HG02763 (cell line): ENCODE results near the gene ARID1B.

Experiments
- ATAC-seq: cut with Tn5 transposase; IDR thresholded peaks from one replicate; pipeline ENCODE4 v1.9.1; 2021; ENCODE audit warnings: mild to moderate bottlenecking, moderate library complexity; ENCODE audit not compliant: unreplicated experiment

The ARID1B gene

DNA sequence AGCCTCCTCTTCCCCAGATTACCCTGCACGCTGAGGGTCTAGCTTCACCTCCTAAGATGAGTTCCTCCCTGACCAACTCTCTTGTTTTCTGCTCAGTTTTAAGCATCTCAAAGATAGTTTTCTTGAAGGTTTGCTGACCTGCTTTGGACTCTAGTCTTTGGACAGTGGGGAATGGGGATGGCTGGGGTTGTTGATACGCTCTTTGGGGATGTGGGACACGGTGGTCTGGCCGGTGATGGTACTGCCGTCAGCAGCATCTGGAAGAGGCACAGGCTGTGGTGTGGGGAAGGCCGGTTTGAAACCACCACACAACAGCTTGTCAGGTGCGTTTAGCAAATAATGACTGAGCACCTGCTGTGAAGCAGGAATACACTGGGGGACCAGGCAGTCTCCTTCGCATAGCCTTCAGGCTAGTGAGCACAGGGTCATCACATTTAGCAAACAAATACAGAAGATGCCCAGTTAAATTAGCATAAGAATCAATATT lies 452.0 kb downstream of the ARID1B start:
- ATAC-seq, result no peak

DNA sequence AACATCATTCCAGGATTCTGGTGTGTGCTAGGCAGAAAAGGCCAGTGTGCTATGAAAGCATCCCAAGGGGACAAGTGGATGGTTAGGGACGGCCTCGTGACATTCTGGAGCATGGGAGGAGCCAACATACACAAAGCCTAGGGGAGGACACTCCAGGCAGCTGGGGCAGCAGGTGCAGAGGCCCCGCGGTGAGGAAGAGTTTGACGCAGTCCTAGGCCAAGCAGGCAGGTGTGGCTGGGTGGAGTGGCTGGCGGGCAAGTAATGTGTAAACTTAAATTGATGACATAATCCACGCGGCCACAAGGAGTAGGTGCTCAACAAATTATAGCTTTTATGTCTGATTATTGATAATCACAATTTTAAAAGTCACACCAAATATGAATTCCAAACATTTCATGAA lies 452.5 kb downstream of the ARID1B start:
- no peak for ATAC-seq

DNA sequence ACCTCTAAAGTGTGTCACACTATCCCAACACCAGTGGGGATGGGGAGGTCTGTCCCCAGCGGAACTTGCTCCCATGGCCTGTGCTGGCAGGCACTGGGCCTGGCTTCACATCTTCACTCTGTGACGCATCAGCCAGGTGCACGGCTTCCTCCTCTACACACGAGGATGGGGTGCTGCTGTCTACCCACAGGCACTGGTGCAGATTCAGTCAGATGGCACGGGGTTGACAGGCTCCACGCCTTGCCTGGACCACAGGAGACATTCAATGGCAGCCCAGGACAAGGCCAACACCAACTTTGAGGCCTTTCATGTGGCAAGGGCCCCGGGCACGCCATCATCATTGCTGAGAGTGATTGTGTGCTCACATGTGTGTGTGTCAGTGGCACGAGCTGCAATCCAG lies 453.7 kb downstream of the ARID1B start:
- no peak for ATAC-seq

DNA sequence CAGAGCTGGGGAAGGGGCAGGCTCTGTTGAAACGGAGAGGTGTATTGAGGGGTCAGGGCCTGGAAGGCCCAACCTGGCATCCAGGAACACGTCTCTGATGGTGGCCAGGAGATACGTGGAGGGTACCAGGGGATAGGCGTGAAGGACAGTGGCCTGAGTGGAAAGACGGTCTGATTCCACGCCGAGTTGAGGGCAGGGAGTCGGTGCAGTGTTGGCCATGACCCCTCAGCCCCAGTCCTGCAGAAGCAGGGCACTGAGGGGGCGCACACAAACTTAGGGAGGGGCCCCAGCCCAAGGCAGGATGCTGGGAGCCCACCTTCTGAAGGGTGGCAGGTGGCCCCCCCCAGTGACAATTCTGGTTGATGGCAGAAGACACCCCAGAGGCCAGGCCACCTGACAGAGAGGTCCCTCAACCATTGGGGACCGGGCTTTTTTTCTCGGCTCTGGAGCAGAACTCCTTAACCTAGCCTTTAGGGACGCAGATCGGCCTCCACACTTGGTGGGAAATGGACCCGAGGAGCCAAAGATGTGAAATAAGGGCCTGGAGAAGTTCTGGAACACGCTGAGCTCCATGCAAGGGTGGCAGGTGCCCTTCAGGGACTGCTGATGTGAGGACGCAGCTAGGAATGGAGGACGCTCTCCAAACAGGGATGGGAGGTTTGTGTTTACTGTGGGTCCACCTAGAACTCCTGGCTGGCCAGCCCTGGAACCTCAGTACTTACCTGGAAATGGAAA lies 455.1 kb downstream of the ARID1B start:
- ATAC-seq, result no peak

DNA sequence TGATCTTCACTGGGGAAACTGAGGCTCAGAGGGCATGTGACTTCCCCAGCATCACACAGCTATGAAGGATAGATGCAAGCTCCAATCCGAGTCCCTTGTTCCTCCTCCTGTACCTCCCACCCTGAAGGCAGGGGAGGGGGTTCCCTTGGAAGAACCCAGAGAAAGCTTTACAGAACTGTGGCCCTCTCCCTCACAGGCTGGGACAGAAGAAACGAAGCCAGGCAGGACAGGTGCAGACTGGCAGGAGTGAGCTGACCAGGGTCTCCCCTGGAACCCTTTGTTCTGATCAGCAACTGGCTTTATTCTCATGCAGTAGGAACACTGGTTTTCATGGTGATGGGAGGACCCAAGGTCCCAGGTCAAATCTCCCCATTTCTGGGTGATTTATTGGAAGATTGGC lies 456.0 kb downstream of the ARID1B start:
- ATAC-seq, result no peak

DNA sequence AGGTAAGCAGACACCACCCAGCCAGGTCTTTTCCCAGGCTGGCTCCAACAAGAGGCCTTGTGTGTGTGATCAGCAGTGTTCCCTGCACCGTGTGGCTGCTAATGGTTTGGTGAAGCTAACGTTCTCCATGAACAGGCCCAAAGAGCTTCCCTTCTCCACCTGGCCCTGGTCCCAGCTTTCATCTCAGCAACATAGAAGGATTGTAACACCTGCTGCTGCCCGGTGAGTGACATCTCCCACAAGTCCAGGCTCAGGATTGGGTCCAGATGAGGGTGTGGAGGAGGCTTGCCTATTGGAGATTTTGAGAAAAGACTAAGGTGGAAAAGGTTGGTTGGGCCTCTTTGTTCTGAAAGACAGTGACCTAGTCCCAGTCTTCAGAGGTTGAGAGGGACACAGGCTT lies 456.5 kb downstream of the ARID1B start:
- ATAC-seq, result no peak

DNA sequence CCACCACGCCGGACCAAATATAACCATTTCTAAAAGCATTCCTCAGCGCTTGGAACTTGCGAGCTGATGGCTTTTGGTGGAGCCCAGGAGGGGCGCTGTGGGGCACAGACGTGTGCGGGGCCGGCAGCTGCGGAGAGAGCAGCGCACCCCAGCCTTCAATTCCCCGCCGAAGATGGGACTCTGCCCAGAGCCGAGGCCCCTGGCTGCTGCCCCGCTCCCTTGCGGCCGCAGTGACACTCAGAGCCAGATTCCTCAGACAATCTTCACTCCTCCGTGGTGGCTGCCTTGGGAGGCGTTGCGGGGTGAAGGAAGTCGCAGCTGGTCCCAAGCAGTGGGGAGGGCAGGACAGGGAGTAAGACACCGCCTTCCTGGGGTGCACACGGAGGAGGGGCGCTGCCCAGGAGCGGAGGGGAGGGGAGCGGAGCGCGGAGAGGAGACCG lies 458.4 kb downstream of the ARID1B start:
- no peak for ATAC-seq

DNA sequence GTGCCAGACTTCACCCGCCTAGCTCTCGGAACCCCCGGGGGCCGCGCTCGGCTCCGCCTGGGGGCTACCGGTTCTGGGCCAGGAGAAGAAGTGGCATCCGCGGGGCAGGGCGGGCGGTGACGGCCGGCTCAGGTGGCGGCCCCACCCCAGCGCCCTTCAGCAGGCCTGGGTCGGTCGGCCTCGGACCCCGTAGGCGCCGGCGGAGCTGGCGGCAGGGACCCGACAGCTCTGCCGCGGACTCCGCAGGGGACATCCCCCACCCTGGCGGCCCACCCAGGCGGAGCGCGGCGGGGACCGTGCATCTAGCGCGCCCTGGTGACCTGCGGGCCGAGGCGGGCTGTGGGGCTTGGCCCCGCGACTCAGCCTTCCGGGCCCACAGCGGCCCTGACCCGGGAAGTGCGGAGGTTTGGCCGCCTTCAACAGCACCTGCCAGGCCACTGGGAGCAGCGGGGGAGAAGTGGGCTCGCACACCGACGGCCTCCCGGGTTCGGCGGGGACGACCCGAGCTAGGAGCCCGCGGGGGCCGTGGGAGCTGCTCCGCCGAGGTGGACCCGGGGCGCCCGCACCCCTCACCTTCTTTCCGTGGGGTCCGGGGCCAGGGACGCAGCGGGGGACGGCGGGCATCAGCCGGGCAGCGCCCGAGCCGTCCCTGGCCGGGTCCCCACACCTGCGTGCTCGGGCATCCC lies 459.0 kb downstream of the ARID1B start:
- no peak for ATAC-seq

DNA sequence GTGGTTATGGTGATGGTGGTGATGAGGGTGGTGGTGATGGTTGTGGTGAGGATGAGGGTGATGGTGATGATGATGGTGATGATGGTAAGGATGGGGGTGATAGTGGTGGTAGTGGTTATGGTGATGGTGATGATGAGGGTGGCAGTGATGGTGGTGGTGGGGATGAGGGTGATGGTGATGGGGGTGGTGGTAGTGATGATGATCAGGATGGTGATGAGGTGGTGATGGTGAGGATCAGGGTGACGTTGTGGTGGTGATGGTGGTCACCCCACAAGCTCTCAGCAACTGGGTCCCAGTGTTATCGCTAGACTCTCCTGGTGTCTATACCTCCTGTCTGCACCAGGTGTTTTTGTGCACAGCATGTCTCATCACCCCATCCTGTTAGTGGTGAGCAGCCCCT lies 461.2 kb downstream of the ARID1B start:
- no peak for ATAC-seq

DNA sequence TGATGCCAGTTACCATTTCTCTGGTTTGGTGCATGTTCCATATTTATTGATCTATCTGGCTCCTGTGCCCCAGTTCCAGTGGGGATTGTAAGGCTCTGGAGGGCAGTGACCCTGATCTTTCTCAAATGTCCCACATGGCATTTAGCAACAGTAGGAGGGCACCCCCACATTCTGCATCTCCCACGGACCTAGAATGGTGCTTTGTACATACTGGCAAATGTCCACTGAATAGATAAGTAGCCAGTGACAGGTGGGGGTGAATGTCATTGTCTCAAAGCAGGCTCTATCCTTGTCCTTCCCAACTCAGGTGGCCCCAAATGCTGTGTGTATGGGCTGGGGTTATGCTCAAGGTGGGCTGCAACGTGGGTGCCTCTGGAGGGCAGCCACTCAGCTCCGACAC lies 462.0 kb downstream of the ARID1B start:
- ATAC-seq, result no peak

DNA sequence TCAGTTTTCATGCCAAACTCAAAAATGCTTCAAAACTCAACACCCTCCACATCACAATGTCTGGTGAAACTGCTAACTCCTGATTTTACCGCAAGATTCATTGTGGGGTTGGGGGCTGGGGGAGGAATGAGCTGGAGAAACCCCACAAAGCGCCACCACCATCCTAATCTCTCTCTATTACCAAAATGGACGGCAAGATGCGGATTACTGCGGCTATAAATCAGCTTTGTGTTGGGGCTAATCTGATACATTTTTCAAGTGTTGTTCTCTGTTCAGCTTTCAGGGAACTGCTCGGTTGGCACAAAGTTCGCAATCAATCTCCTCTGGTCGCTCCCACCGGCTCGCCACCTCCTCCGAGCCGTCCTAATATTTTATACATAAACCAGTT lies 462.5 kb downstream of the ARID1B start:
- no peak for ATAC-seq

DNA sequence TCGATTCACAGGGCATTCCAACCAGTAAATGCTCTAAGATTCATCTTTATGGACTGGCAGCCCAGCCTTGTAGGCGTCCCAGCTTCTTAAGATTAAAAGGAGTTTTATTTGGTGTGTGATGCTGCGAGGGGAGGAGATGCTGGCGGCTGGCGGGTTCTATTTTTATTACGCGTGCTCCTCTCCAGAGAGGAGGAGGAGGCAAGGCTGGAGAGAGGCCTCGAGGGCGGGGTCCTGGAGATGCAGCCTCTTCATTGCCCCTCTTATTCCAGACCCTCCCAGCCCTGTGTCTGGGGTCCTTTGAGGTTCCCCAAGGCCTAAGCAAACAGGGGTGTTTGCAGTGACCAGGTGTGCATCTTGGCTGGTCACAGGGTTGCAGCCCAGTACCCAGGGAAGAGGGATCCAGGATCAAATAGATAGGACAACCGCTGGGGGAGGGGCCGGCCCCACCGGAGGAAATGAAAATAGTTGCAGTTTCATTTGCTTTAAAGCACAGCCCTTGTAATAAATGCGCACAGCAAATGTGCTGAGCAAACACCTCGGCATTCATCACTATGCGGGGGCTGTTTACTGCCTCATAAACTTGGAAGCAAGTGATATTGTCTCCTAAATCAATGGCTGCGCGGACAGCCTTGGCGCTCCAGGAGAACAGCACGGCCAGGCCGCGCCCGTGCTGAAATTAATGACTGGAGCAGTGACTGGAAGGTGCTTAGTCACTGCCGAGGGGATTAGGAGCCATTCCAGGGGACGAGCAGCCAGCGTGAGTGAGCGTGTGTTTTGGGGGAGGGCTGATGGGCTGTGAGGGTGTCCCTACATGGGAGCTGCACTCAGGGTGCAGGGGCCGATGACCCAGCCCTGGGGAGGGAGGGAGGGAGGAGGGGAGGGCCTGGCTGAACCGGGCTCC lies 463.1 kb downstream of the ARID1B start:
- ATAC-seq, result no peak

DNA sequence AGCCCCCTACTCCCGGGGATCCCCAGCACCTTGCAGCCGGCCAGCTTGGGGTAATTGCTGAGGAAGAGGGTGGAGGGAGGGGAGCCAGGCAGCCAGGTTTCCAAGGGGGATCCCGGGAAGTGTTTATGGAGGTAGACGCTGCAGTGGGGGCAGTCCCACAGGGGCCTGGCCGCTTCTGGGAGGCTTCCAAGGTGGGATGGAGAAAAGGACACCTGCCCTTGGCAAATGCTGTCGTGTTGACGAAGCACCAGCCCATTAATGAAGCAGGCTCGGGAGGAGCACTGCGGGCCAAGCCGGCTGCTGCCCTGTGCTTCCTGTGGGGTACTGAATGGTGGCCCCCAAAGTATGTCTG lies 463.8 kb downstream of the ARID1B start:
- ATAC-seq, result no peak

DNA sequence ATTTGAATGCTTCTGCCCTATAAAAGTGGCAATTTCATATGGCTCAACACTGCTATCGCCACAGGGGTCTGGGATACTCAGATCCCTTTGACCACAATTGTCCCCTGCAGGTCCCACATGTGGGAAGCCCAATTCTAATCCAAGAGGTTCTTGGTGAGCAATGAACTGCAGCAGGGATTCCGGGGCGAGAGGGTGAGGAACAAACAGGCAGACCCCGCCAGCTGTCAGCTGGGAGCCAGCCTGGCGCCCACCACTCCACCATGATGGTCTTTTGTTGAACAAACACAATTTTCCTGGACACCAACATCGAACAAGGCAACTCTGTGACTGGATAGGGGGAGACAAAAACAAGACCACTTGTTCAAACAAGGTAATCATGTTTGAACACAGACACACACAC lies 465.6 kb downstream of the ARID1B start:
- no peak for ATAC-seq

DNA sequence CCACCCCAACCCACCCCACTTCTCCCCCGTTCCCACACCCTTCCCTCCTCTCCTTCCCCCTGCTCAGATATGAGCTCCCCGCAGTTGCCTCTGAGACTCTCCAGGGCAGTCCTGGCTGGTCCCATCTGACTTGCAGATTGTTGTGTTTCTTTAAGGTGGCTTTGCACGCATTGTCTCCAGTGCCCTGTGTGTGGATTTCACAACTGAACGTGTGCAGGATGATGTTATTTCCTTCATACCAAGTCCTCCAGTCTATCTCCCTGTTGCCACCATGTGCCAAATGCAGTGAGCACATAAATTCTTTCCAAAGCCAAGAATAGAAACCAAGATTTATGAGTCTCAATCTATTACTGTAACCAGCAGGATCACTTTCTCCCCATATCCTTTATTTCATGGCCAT lies 467.0 kb downstream of the ARID1B start:
- no peak for ATAC-seq

DNA sequence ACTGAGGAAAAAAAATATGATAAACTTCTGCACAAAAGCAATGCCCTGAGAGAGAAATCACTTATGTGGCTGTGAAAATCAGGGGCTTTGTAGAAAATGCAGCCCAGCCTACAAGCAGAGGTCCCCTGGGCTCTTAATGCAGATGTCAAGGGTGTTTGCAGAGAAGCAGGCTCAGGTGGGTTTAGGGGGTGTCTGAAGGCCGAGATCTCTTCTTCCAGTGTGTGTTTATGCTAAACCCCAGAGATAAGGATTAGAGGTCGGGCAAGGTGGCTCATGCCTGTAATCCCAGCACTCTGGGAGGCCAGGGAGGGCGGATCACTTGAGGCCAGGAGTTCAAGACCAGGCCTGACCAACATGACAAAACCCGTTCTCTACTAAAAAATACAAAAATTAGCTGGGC lies 467.6 kb downstream of the ARID1B start:
- no peak for ATAC-seq

DNA sequence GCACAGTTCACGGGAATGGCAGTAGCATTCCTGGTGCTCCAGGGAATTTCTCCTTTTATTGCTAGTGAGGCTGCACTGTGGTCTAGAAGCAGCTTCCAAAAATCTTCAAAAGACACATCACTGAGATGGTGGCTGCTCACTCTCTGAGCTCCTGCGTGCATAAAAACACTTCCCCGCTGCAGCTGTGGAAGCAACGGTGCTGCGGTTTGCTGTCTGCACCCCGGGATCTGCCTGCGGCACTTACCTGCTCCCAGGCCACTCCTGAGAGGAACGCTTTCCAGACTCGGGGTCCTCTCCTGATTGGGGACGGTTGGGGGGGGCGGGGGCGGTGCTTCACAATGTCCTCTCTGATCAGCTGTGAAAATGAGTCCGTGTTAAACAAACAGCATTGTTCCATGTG lies 468.3 kb downstream of the ARID1B start:
- no peak for ATAC-seq

DNA sequence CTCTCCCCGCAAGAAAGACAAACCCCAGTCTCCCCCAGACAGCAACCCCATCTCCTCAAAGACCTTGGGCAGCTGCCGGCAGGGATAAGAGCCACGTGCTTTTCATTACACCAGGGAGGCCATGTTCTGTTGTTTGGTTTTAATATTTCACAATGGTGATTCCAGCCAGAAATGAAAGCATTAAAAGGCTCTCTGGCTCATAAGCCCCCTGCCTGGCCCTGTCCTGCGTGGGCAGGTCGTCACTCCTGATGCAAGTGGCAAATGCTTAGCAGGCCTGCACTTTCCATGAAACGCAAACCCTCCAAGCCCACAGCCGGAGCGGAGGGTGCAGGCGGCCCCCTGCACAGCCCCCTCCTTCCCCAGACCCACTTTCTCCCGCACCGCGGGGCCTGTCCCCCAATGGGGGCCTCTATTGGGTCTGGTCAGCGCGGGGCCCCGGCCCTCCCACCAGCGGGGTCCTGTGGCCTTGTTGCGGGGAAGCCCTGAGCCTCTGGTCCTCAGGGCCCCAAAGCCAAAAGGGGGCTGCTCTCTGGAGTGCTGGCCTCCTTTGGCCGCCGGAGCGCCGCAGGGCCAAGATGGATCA lies 469.0 kb downstream of the ARID1B start:
- no peak for ATAC-seq

DNA sequence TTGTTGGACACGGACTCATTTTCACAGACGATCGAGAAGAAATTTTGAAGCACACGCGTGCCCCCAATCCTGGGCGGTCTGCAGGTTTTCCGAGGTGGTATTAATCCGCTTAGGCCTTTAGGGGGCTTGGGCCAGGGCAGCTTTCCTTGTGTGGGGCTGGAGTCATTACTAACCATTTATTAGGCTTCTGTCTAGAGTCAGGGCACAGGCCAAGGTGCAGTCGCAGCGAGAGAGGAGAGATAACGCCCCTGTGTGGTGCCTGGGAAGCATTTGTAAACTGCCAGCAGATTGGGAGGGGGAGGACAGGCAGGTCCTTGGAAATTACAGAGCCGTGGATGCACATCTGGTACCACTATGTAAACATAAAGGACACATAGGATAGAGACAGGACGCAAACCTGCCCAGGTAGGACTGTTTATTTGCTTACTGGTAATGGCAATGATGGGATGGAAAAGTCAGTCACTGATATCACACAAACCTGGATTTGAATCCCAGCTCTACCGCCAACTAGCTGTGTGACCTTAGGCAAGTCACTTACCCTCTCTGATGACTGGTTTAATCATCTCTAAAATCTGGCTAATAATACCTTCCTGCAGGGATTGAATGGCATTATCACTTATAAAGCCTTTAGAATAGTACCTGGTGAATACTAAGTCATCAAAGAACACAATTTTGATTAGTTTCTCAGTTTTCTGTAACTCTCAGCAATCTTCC lies 469.8 kb downstream of the ARID1B start:
- ATAC-seq, result no peak

DNA sequence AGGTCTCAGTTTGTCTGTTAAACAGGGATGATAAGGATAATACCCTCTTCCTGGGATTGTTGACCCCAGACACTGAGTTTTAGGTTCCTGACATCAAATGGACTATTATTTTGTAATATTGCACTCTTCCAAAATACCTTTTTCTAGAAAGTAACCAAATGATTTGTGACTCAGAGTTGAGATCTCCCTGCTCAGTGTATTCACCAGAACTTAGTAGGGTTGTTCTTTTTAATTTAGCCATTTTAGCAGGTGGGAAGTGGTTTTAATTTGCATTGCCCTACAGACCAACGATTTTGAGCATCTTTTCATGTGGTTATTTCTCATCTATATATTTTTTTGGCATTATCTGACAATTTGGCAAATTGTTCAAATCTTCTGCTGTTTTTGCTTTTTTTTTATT lies 471.1 kb downstream of the ARID1B start:
- ATAC-seq, result no peak

DNA sequence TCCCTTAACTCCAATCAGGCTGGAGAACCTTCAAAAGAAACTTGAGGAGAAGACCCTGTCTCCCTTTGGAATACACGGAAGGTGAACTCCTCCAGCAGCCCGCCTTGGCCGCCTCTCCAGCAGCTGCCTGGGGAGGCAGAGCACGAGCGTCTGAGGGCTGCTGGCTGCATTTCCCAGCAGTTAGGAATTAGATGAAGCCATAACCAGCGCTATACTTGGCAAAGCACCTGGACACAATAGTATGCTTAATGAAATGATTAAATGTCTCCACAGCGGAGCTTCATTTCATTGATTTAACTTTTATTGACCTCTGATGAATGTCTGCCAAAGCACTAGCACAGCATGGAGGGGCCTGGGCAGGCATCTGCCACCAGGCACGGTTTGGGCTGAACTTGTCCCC lies 472.6 kb downstream of the ARID1B start:
- no peak for ATAC-seq
